Activated CD4-positive, CD25-positive, alpha-beta regulatory T cell treated with anti-CD3 and anti-CD28 coated beads, Interleukin-2, amount 50 U/mL, for 72 hours (primary cell): ENCODE data around the gene TTC21A.

ENCODE experiments used
- DNase-seq: peaks from one replicate; pipeline ENCODE4 v3.0.0; 2021

The TTC21A gene

GRCh38 chr3:39099738-39100499 is 7.6 kb upstream of the TTC21A start:
- no peak for DNase-seq

- no peak for DNase-seq
These were observed 7.0 kb upstream of the TTC21A start for GRCh38 chr3:39100500-39100886.

DNA sequence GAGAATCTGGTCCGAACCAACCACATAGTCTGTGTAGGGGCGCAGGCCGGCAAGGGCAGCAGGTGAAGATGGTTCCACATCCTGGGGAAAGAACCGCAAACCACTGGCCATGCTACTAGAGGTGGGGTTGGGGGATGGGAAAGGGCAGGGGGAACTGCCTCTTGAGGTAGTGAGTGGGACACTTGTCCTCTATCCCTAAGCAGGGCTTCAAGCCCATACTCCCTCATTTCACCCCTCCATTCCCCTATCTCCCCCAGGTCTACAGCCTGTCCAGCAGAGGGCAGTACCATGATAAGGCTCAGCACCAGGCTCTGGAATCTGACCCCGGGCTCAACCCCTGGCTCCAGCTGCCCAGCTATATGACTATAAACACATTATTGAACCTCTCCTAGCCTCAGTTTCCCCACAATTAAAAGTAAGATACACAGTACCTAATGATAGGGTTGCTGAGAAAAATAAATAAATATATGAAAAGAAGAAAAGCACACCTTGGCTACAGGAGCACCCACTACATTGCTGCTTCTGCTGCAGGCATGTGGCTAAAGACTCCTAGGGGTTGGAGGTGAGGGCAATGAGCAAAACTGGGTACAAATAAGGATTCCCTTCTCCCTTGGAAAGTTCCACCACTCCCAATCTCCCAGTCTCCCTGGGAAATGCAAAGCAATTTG is 6.3 kb upstream of the TTC21A start:
- DNase-seq, result no peak

- no peak for DNase-seq
These were observed 4.8 kb upstream of the TTC21A start for GRCh38 chr3:39102504-39103323.

- no peak for DNase-seq
These were observed 4.2 kb upstream of the TTC21A start for GRCh38 chr3:39103324-39103693.

DNA sequence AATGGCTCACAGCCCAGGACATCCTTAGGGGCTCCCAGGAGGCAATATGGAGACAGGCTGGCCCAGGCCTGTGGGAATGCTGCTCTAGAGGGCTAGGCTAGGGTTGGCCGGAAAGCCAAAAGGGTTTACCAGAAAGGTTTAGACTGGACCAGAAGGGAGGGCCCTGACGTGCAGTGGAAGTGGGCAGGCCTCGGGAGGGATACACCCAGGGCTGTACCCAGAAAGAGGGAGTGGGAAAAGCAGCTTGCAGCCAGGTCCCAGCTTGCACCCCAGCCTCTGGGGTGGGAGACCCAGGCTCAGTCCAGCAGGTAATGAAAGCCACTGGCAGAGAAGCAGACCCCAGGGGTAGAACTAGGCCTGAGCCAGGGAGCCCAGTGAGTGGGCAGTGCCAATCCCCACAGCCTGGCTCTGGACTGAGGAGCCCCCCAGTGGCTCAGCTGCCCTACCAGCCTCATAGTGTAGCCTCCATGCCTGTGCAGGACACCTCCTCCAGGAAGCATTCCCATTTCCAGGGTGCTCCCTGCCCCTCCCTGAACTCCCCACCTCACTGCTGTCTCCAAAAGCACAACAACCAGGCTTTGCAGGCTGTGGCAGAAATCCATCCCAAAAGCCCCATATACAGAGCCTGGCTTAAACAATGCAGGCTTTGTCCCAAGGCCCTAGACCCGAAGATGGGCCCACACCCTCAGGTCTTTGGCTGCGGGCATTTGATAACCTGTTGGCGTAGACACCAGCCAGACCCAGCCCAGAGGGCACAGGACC is 3.5 kb upstream of the TTC21A start:
- DNase-seq, result no peak

DNA sequence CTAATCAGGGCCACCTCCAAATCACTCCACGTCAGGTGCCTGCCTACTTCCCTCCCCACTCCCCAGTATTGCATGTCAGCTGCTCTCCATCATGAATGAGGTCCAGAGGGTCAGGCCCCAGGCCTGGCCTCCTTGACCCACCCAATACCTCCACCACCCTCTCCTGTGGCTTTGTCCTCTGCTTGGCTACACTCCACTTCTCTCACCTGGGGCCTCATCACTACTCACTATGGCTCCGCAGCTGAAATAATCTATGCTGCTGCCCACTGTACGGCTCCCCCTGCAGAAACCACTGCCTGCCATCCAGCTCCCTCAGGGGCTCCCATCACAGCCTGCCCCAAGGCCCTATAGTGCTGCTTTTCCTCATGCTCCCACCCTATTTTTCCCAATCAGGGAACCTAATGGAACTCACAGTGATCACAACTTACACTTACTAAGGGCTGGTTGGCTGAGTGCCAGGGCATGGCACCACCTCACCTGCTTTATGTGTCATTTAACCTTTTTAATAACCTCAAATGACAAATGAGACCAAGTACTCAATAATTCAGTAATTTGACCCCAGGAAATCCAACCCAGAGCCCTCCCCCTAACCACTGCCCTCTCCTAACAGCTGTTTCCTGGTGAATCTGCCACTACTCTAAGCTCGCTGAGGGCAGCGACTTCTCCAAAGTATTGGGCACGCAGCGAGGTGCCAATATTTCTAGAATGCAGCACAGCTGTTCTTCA is 2.4 kb upstream of the TTC21A start:
- DNase-seq, result no peak

GRCh38 chr3:39105687-39106063 is 1.8 kb upstream of the TTC21A start:
- no peak for DNase-seq

GRCh38 chr3:39106281-39106811 is 1.1 kb upstream of the TTC21A start:
- DNase-seq, result no peak

GRCh38 chr3:39106851-39107387 is 561 bp upstream of the TTC21A start:
- DNase-seq, result no peak

- DNase-seq, result no peak
These were observed 775 bp downstream of the TTC21A start for GRCh38 chr3:39108200-39108710.

DNA sequence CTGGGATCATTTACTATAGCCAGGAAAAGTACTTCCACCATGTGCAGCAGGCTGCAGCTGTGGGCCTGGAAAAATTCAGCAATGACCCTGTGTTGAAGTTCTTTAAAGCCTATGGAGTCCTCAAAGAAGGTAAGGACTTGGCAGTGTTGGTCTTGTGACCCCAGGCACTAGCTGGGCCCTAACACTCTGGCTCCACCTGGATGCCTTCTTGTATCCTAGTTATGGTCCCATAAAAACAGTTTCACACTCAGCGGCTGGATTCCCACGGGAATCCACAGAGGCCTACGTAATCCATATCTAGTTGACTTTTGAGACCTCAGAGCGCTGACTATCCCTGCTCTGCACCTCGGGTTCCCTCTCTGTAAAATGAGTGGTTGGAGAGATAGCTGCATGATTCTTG is 1.6 kb downstream of the TTC21A start:
- no peak for DNase-seq

DNA sequence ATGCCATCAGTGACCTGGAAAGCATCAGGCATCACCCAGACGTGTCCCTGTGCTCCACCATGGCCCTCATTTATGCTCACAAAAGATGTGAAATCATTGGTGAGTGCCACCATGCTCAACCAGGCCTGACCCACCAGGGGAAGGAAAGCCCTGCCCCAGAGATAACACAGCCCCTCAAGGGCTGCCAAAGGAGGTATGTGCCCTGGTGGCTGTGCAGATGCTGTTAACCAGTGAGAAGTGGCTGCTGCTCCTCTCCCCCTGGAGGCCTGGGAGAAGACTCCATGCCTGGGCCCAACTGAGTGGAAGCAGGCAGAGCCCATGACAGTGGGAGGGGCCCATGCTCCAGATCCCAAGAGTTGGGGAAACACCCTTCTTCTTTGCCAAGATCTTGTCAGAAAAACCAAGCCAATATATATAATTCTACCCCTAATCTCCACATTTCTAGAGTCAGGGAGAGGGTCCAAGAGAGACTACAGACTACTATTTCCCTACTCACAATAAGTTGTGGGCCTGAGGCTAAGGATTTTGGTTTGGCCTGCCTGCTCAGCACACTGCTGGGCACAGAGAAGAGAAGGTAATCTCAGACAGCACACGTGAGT is 2.7 kb downstream of the TTC21A start:
- no peak for DNase-seq

DNA sequence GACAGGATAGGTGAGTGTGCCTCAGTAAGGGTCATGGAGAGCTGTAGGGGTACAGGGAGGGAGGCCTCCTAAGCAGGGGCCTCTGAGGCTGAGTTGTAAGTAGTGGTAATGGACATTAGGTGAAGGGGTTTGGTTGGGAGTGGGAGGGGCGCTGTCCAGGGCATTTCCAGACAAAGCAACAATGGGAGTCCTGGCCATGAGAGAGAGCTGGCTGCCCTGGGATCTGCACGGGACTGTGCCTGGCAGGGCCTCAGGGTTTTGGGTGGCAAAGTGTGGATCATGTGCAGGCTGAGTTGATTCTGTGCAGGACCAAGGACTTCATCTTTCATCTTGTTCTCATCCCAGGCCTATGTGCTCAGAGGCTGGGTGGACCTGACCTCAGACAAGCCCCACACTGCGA is 4.6 kb downstream of the TTC21A start:
- no peak for DNase-seq

GRCh38 chr3:39112535-39112934 is 5.1 kb downstream of the TTC21A start:
- no peak for DNase-seq

DNA sequence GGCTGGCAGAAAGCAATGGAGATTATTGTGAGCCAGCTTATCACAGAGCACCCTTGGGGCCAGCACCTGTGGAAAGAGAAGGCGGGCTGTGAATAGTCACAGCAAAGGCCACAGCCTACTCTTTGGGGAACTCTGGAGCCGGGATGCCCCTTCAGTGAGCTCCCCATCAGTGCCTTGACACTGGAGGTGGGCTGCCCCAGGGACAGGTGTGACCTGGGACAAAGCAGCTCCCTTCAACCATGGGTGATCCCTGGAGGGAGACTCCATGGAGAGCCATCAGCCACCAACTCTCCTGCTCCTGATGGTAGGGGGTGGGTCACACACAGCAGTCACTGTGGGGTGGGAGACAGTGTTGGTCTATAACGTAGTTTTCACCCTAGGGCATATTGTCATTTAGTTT is 5.8 kb downstream of the TTC21A start:
- no peak for DNase-seq

GRCh38 chr3:39114456-39114855 is 7.0 kb downstream of the TTC21A start:
- no peak for DNase-seq

GRCh38 chr3:39115870-39116269 is 8.4 kb downstream of the TTC21A start:
- no peak for DNase-seq

DNA sequence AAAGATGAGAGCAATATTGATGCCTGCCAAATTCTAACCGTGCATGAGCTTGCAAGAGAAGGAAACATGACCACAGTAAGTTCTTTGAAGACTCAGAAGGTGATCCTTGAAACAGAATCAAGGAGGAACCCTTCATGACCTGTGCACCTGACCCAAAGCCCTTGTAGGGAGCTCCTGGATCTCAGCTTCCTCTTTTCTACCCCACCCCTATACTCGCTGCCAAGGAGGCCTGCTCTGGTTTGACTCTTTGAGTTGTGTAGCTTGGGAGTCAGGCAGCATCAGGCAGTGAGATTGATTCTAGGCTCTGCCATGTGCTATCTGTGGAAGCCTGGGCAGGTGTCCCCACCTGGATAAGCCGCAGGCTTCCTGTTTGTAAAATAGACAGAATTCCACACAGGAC is 10.6 kb downstream of the TTC21A start:
- DNase-seq, result no peak

DNA sequence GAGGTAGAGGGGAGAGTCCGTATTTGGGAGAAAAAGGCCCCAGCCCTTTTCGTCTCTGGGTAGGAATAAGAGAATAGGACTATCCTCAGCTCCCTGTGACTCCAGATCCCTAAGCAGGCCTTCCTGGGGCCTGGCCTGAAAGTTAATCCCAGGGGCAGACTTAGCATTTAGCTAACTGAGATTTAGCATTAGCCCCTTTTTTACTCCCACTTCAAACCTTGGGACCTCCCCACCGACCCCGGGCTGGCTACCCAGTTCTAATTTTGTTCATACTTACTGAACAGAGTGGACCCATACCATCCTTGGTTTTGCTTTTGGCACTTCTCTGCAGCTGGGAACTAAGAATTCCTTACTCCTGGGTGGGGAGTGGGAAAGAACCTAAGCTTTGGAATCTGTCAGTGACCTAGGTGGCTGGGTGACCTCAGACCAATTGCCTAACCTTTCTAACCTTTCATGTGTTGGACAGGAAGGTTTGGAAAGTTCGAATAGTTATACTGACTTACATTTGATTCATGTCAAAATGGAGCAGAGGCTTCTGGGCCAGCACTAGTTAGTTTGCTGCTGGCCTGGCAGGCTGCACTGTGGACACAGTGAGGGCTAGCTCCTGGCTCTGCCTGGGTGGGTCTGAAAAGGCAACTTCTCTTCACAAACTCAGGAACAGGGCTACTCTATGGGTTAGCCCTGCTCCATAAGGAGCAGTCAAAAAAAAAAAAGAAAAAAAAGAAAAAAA is 11.6 kb downstream of the TTC21A start:
- no peak for DNase-seq

- no peak for DNase-seq
These were observed 14.1 kb downstream of the TTC21A start for GRCh38 chr3:39121621-39122020.
